Hepatocyte (in vitro differentiated cells): ENCODE measurements around the gene XPNPEP2. TPM values are rescaled to one million over a fixed set of nuclear protein-coding genes. Genes with fewer than 3 reads are reported as not detected.

Experiments
- DNase-seq: peaks from one replicate; pipeline ENCODE4 v3.0.0-alpha.2; 2016; ENCODE audit warnings: low spot score
- H2AFZ ChIP-seq: fragments of 200-600 bp; sonication (generic); 2 replicates; pipeline ENCODE4 v1.6.0; 2016; ENCODE audit warnings: antibody characterized with exemption, mild to moderate bottlenecking
- H3K27ac ChIP-seq: fragments of 200-600 bp; sonication (generic); 2 replicates; pipeline ENCODE4 v1.5.1; 2016; ENCODE audit warnings: mild to moderate bottlenecking
- H3K27me3 ChIP-seq: fragments of 200-600 bp; sonication (generic); 2 replicates; pipeline ENCODE4 v1.6.1; 2016
- H3K36me3 ChIP-seq: fragments of 200-600 bp; sonication (generic); replicated peaks from 2 replicates; pipeline ENCODE4 v1.5.1; 2016; ENCODE audit warnings: low read depth; ENCODE audit not compliant: insufficient read depth
- H3K4me1 ChIP-seq: fragments of 200-600 bp; sonication (generic); 2 replicates; pipeline ENCODE4 v1.5.1; 2016; ENCODE audit warnings: mild to moderate bottlenecking, moderate library complexity; ENCODE audit not compliant: insufficient read depth
- H3K4me2 ChIP-seq: fragments of 200-600 bp; sonication (generic); 2 replicates; pipeline ENCODE4 v1.6.0; 2016
- H3K4me3 ChIP-seq: fragments of 200-600 bp; sonication (generic); 2 replicates; pipeline ENCODE4 v1.5.1; 2016; ENCODE audit warnings: mild to moderate bottlenecking
- H3K79me2 ChIP-seq: fragments of 200-600 bp; sonication (generic); 2 replicates; pipeline ENCODE4 v1.6.0; 2017; ENCODE audit warnings: mild to moderate bottlenecking
- H3K9me2 ChIP-seq: fragments of 200-600 bp; sonication (generic); replicated peaks from 2 replicates; pipeline ENCODE4 v1.6.0; 2017; ENCODE audit warnings: mild to moderate bottlenecking; ENCODE audit not compliant: insufficient read depth
- H3K9me3 ChIP-seq: fragments of 200-600 bp; sonication (generic); 2 replicates; pipeline ENCODE4 v1.5.1; 2016; ENCODE audit warnings: low read depth, mild to moderate bottlenecking
- H4K20me1 ChIP-seq: fragments of 200-600 bp; sonication (generic); 2 replicates; pipeline ENCODE4 v1.6.0; 2016; ENCODE audit warnings: mild to moderate bottlenecking; ENCODE audit not compliant: insufficient read depth, poor library complexity, severe bottlenecking
- CTCF ChIP-seq: fragments of 200-600 bp; sonication (generic); IDR thresholded peaks from 2 replicates; pipeline ENCODE4 v1.5.1; 2016; ENCODE audit warnings: antibody characterized with exemption, mild to moderate bottlenecking; ENCODE audit not compliant: poor library complexity
- EZH2 ChIP-seq: fragments of 200-600 bp; sonication (generic); IDR thresholded peaks from 2 replicates; pipeline ENCODE4 v1.6.1; 2016; ENCODE audit warnings: antibody characterized with exemption, mild to moderate bottlenecking, borderline replicate concordance
- EZH2phosphoT487 ChIP-seq: fragments of 200-600 bp; sonication (generic); IDR thresholded peaks from one replicate; pipeline ENCODE4 v1.6.1; 2018; ENCODE audit warnings: antibody characterized with exemption, mild to moderate bottlenecking, low read depth, moderate library complexity; ENCODE audit not compliant: unreplicated experiment, severe bottlenecking
- WGBS: methylation state at CpG from one replicate; pipeline ENCODE4 v1.1.6; 2016; ENCODE audit warnings: low lambda C conversion rate; ENCODE audit errors: missing lambda C conversion rate; 5-methylcytosine and 5-hydroxymethylcytosine counted together
- polyA plus RNA-seq: library from polyadenylated mRNA; unstranded; fragments of >200 nt; fragmentation: Nextera tagmentation; extraction: Ambion mirVana; gene quantifications from 2 replicates; pipeline ENCODE4 v1.2.1, GENCODE V29; 2016
- total RNA-seq: library from RNA; depleted of rRNA; stranded (reverse); fragments of >200 nt; gene quantifications from 2 replicates; pipeline ENCODE4 v1.2.3, GENCODE V29; 2014

Gene XPNPEP2
- total and polyA plus RNA-seq, 2 experiments from 2014 or later, result 21.9 to 23.1 TPM

GRCh38 chrX:129693354-129693753, 45.4 kb upstream of the XPNPEP2 start:
- peak; percentile 23 for DNase-seq
- no peaks in the 10 kb centered on the region for H4K20me1 ChIP-seq
- no peaks in the 10 kb centered on the region for H3K36me3 ChIP-seq
- H3K79me2 ChIP-seq, result no peaks in the 10 kb centered on the region
- 73% methylated on average over 3 of the region's 3 CpGs for WGBS
- no peak overlapping the region for H3K4me2 ChIP-seq
- TF ChIP-seq EZH2phosphoT487 (no peak), CTCF (no peak), EZH2 (no peak)
- H3K9me3 ChIP-seq, result no peaks in the 10 kb centered on the region
- H3K9me2 ChIP-seq, result no peaks in the 10 kb centered on the region
- H3K27me3 ChIP-seq, result no peaks in the 10 kb centered on the region
- H3K4me1 ChIP-seq, result no peaks in the 10 kb centered on the region
- H2AFZ ChIP-seq, result no peak overlapping the region
- H3K4me3 ChIP-seq, result no peak overlapping the region
- H3K27ac ChIP-seq, result no peak overlapping the region

- Histone ChIP-seq H3K79me2 (no peaks in the 10 kb centered on the region), H3K27ac (no peak overlapping the region), H3K4me1 (no peaks in the 10 kb centered on the region), H3K4me3 (no peak overlapping the region), H3K27me3 (no peaks in the 10 kb centered on the region), H3K4me2 (no peak overlapping the region), H2AFZ (no peak overlapping the region), H3K36me3 (no peaks in the 10 kb centered on the region), H3K9me2 (no peaks in the 10 kb centered on the region), H4K20me1 (no peaks in the 10 kb centered on the region), H3K9me3 (no peaks in the 10 kb centered on the region)
- WGBS, result 67% methylated on average over 5 of the region's 5 CpGs
- no peak for DNase-seq
- TF ChIP-seq EZH2 (no peak), CTCF (no peak), EZH2phosphoT487 (no peak)
Measured at GRCh38 chrX:129694805-129695204, 44.0 kb upstream of the XPNPEP2 start.

GRCh38 chrX:129695535-129695934, 43.2 kb upstream of the XPNPEP2 start:
- no peak for DNase-seq
- Histone ChIP-seq H4K20me1 (no peaks in the 10 kb centered on the region), H3K4me3 (no peak overlapping the region), H3K27ac (no peak overlapping the region), H3K9me2 (no peaks in the 10 kb centered on the region), H3K4me1 (no peaks in the 10 kb centered on the region), H3K79me2 (no peaks in the 10 kb centered on the region), H3K4me2 (no peak overlapping the region), H3K36me3 (no peaks in the 10 kb centered on the region), H3K9me3 (no peaks in the 10 kb centered on the region), H2AFZ (no peak overlapping the region), H3K27me3 (no peaks in the 10 kb centered on the region)
- TF ChIP-seq EZH2 (no peak), CTCF (no peak), EZH2phosphoT487 (no peak)
- 78% methylated on average over 6 of the region's 6 CpGs for WGBS

GRCh38 chrX:129695937-129696336, 42.8 kb upstream of the XPNPEP2 start:
- H3K27me3 ChIP-seq, result no peaks in the 10 kb centered on the region

More at GRCh38 chrX:129695937-129696336, 42.8 kb upstream of the XPNPEP2 start:
- 84% methylated on average over 8 of the region's 8 CpGs for WGBS
- H4K20me1 ChIP-seq, result no peaks in the 10 kb centered on the region
- DNase-seq, result no peak
- H3K9me2 ChIP-seq, result no peaks in the 10 kb centered on the region
- no peak overlapping the region for H3K4me3 ChIP-seq
- TF ChIP-seq CTCF, result no peak
- TF ChIP-seq EZH2phosphoT487, result no peak
- no peak for TF ChIP-seq EZH2
- no peak overlapping the region for H3K27ac ChIP-seq
- no peaks in the 10 kb centered on the region for H3K79me2 ChIP-seq
- H3K4me2 ChIP-seq, result no peak overlapping the region
- no peak overlapping the region for H2AFZ ChIP-seq
- no peaks in the 10 kb centered on the region for H3K4me1 ChIP-seq
- H3K9me3 ChIP-seq, result no peaks in the 10 kb centered on the region
- H3K36me3 ChIP-seq, result no peaks in the 10 kb centered on the region
